HepG2 (cell line): ENCODE data around the gene DOCK10. TPM values are rescaled to one million over a fixed set of nuclear protein-coding genes. Genes with fewer than 3 reads are reported as not detected.

Experiments
- ATAC-seq: fragments of 200-7000 bp; cut with Tn5 transposase; 3 replicates; pipeline ENCODE4 v1.9.1; 2020; ENCODE audit warnings: mild to moderate bottlenecking, moderate library complexity
- BruUV-seq: library from RNA; stranded (reverse); fragments of 400-500 nt; replicated peaks from 2 replicates; lab custom pipeline; 2021; lab: Mats Ljungman, UMichigan
- CTCF ChIA-PET: fragments of 300-600 bp; formaldehyde crosslinking; extraction: SDS; loops from one replicate; lab custom pipeline; 2021; ENCODE audit warnings: low total read pairs, inconsistent platforms, low intra/inter-chr PET ratio; lab: Yijun Ruan, JAX
- POLR2A ChIA-PET: fragments of 350-600 bp; sonication (Branson Sonifier 250); formaldehyde crosslinking; loops from one replicate; lab custom pipeline; 2020; ENCODE audit warnings: antibody characterized with exemption, inconsistent platforms; lab: Yijun Ruan, JAX
- DNase-seq: peaks from one replicate; pipeline ENCODE4 v3.0.0-alpha.2; 2015; ENCODE audit warnings: low spot score
- FAIRE-seq: peaks from 3 replicates; lab custom pipeline; 2011; peaks lifted over from hg19 to GRCh38; lab: Jason Lieb, UNC
- H2AFZ ChIP-seq: one replicate; pipeline ENCODE4 v1.6.1; 2011; ENCODE audit warnings: low read length, inconsistent platforms
- H3K27ac ChIP-seq: fragments of 300-600 bp; 3 replicates; pipeline ENCODE4 v1.8.0; 2011; ENCODE audit warnings: mixed run types, mild to moderate bottlenecking, mixed read lengths, low read length, inconsistent platforms; ENCODE audit not compliant: insufficient read depth; ENCODE audit errors: extremely low read length
- H3K27me3 ChIP-seq, 2 experiments: fragments of 200-600 bp in 1 of 2; 2 replicates in 1 of 2; 3 replicates in 1 of 2; pipeline versions ENCODE4 v1.6.0 to v1.8.0; 2011; ENCODE audit warnings: low read length in 2 of 2, mild to moderate bottlenecking in 2 of 2, moderate library complexity in 2 of 2, inconsistent platforms in 1 of 2; ENCODE audit not compliant: insufficient read depth in 2 of 2, control insufficient read depth in 1 of 2
- H3K36me3 ChIP-seq, 2 experiments: fragments of 200-600 bp in 1 of 2; replicated peaks in 1 of 2; 2 replicates in 1 of 2; 3 replicates in 1 of 2; pipeline versions ENCODE4 v1.5.1 to v1.8.0; 2011; ENCODE audit warnings: low read length in 2 of 2, inconsistent platforms in 1 of 2; ENCODE audit not compliant: insufficient read depth in 2 of 2, control insufficient read depth in 1 of 2
- H3K4me1 ChIP-seq: 2 replicates; pipeline ENCODE4 v1.5.1; 2012; ENCODE audit warnings: low read length, inconsistent platforms; ENCODE audit not compliant: insufficient read depth
- H3K4me2 ChIP-seq: 2 replicates; pipeline ENCODE4 v1.6.0; 2011; ENCODE audit warnings: low read depth, low read length, inconsistent platforms
- H3K4me3 ChIP-seq, 3 experiments: fragments of 200-600 bp in 1 of 3; sonication (generic), shearing (Covaris generic) in 1 of 3; replicated peaks in 1 of 3; 2 replicates each; pipeline ENCODE4 v1.5.1; 2011 to 2016; ENCODE audit warnings: low read length in 3 of 3, inconsistent platforms in 2 of 3, low read depth in 2 of 3, mild to moderate bottlenecking in 2 of 3, control low read depth in 1 of 3, mixed read lengths in 1 of 3; ENCODE audit not compliant: insufficient read depth in 1 of 3
- H3K79me2 ChIP-seq: one replicate; pipeline ENCODE4 v1.6.1; 2011; ENCODE audit warnings: low read length, inconsistent platforms; ENCODE audit not compliant: insufficient read depth
- H3K9ac ChIP-seq: 2 replicates; pipeline ENCODE4 v1.6.0; 2011; ENCODE audit warnings: mild to moderate bottlenecking, low read depth, low read length, inconsistent platforms; ENCODE audit not compliant: insufficient read depth
- H3K9me3 ChIP-seq: 2 replicates; pipeline ENCODE4 v1.5.1; 2012; ENCODE audit warnings: mild to moderate bottlenecking, low read length
- H4K20me1 ChIP-seq: 2 replicates; pipeline ENCODE4 v1.6.0; 2011; ENCODE audit warnings: inconsistent platforms, mild to moderate bottlenecking, low read length, moderate library complexity; ENCODE audit not compliant: insufficient read depth
- AKNA ChIP-seq: sonication (generic); formaldehyde crosslinking; IDR thresholded peaks from 2 replicates; pipeline ENCODE4 v1.4.0; 2020; ENCODE audit warnings: missing genetic modification reagents, borderline replicate concordance
- CBX2 ChIP-seq, 2 experiments: fragments of 200-600 bp in 1 of 2; sonication (generic); formaldehyde crosslinking in 1 of 2; IDR thresholded peaks; 2 replicates each; pipeline versions ENCODE4 v1.7.0 to v1.8.1; 2018 to 2022; ENCODE audit warnings: low read depth in 2 of 2, low read length in 1 of 2, mild to moderate bottlenecking in 1 of 2, missing genetic modification reagents in 1 of 2
- FOXO4 ChIP-seq: sonication (generic); formaldehyde crosslinking; conservative IDR thresholded peaks from 2 replicates; pipeline ENCODE4 v1.8.1; 2023; ENCODE audit warnings: missing genetic modification reagents
- GTF2F1 ChIP-seq: fragments of 150-350 bp; IDR thresholded peaks from 2 replicates; pipeline ENCODE4 v1.6.1; 2014; ENCODE audit warnings: low read length
- HES4 ChIP-seq: sonication (generic); formaldehyde crosslinking; IDR thresholded peaks from 2 replicates; pipeline ENCODE4 v1.9.0; 2021; ENCODE audit warnings: mild to moderate bottlenecking, missing genetic modification reagents, borderline replicate concordance
- MIER3 ChIP-seq: IDR thresholded peaks from 2 replicates; pipeline ENCODE4 v1.6.1; 2016; ENCODE audit warnings: missing compliant biosample characterization, borderline replicate concordance
- PCBP1 ChIP-seq: fragments of 200-400 bp; formaldehyde crosslinking; IDR thresholded peaks from 2 replicates; pipeline ENCODE4 v1.6.1; 2017; ENCODE audit warnings: mild to moderate bottlenecking, low read depth, low read length, borderline replicate concordance
- TOPORS ChIP-seq: sonication (generic); formaldehyde crosslinking; IDR thresholded peaks from 2 replicates; pipeline ENCODE4 v1.8.0; 2023; ENCODE audit warnings: mild to moderate bottlenecking, missing genetic modification reagents
- ZNF30 ChIP-seq: sonication (generic); formaldehyde crosslinking; IDR thresholded peaks from 2 replicates; pipeline ENCODE4 v1.5.0; 2020; ENCODE audit warnings: mild to moderate bottlenecking, missing genetic modification reagents
- ZNF780A ChIP-seq: sonication (generic); formaldehyde crosslinking; IDR thresholded peaks from 2 replicates; pipeline ENCODE4 v1.8.0; 2022; ENCODE audit warnings: mild to moderate bottlenecking, missing genetic modification reagents, moderate library complexity
- ZNF781 ChIP-seq: sonication (generic); formaldehyde crosslinking; IDR thresholded peaks from 2 replicates; pipeline ENCODE4 v1.5.1; 2020; ENCODE audit warnings: borderline replicate concordance, mild to moderate bottlenecking, missing genetic modification reagents; ENCODE audit errors: not compliant biosample characterization
- ZNF788 ChIP-seq: sonication (generic); formaldehyde crosslinking; IDR thresholded peaks from 2 replicates; pipeline ENCODE4 v1.5.0; 2020; ENCODE audit warnings: mild to moderate bottlenecking, missing genetic modification reagents, borderline replicate concordance
- WGBS: methylation state at CpG from one replicate; pipeline ENCODE4 v1.1.6; 2017; ENCODE audit warnings: low lambda C conversion rate; 5-methylcytosine and 5-hydroxymethylcytosine counted together
- in situ Hi-C: cut with HindIII; loops from 2 replicates; pipeline ENCODE4 v1.10.0; 2017; ENCODE audit warnings: low pct_unique_long_range_greater_than_20kb; ENCODE audit not compliant: extremely low pct_ligation_motif_present
- intact Hi-C: fragments of 100-400 bp; cut with micrococcal nuclease; formaldehyde crosslinking; loops from one replicate; pipeline ENCODE4 v1.10.0; 2022; ENCODE audit not compliant: unreplicated experiment
- polyA plus RNA-seq, 8 experiments: library from polyadenylated mRNA; depleted of rRNA in 3 of 8; stranded (reverse) in 7 of 8; unstranded in 1 of 8; fragments of >200 nt; fragmentation: Illumina TruSeq in 4 of 8; extraction: Trizol in 4 of 8; gene quantifications; 2 replicates each; pipeline versions ENCODE4 v1.2.1 to v1.2.3, GENCODE V29; 2011 to 2016; ENCODE audit warnings: low read depth in 4 of 8, missing spikeins in 1 of 8, mixed read lengths in 1 of 8; ENCODE audit not compliant: insufficient read depth in 1 of 8
- total RNA-seq, 5 experiments: library from RNA; depleted of rRNA; stranded (reverse); fragments of >200 nt; fragmentation: Illumina TruSeq; extraction: Trizol; gene quantifications; 2 replicates each; pipeline ENCODE4 v1.2.3, GENCODE V29; 2016; ENCODE audit warnings: low read depth in 1 of 5
- TF ChIP-seq, protein P1 (sequence below): sonication (generic); formaldehyde crosslinking; IDR thresholded peaks from 2 replicates; pipeline ENCODE4 v1.4.0; 2020; ENCODE audit warnings: missing genetic modification reagents

DOCK10 gene
- total and polyA plus RNA-seq, 2 of the 13 experiments (the other 11 are each of a cell fraction or from before 2014, with no cell fraction given) = not detected

- H3K4me2 ChIP-seq = no peak overlapping the region
- no peaks in the 10 kb centered on the region for H3K36me3 ChIP-seq
- in situ Hi-C loops = no loop called here
- H3K9me3 ChIP-seq = peaks cover 11% of the 10 kb centered on the region
- H3K4me3 ChIP-seq = no peak overlapping the region
- no peaks in the 10 kb centered on the region for H3K79me2 ChIP-seq
- ChIA-PET CTCF (no interaction called here), POLR2A (no interaction called here)
- ATAC-seq (no peak), DNase-seq (no peak), FAIRE-seq (no peak)
- no peak overlapping the region for H3K27ac ChIP-seq
- BruUV-seq = no TSS peak
- intact Hi-C loops = no loop called here
- H3K27me3 ChIP-seq = no peaks in the 10 kb centered on the region
- under 1% methylated on average over 2 of the region's 2 CpGs for WGBS
- H2AFZ ChIP-seq = no peak overlapping the region
- no peaks in the 10 kb centered on the region for H4K20me1 ChIP-seq
- H3K9ac ChIP-seq = no peak overlapping the region
- H3K4me1 ChIP-seq = no peaks in the 10 kb centered on the region
- TF ChIP-seq MIER3 (CRISPR knock-in tag) (no peak), ZNF788 (CRISPR knock-in tag) (no peak), TOPORS (CRISPR knock-in tag) (no peak), ZNF780A (CRISPR knock-in tag) (no peak), GTF2F1 (no peak), AKNA (CRISPR knock-in tag) (no peak), ZNF30 (CRISPR knock-in tag) (no peak), CBX2 (IDR thresholded peaks at IDR 0.05; ENCODE audit: low read depth, low read length) (no peak), CBX2 (CRISPR knock-in tag; IDR thresholded peaks at IDR 0.05; ENCODE audit: low read depth) (no peak), FOXO4 (CRISPR knock-in tag) (no peak), ZNF781 (CRISPR knock-in tag) (no peak), PCBP1 (no peak), HES4 (CRISPR knock-in tag) (no peak)
- TF ChIP-seq, protein P1, sequence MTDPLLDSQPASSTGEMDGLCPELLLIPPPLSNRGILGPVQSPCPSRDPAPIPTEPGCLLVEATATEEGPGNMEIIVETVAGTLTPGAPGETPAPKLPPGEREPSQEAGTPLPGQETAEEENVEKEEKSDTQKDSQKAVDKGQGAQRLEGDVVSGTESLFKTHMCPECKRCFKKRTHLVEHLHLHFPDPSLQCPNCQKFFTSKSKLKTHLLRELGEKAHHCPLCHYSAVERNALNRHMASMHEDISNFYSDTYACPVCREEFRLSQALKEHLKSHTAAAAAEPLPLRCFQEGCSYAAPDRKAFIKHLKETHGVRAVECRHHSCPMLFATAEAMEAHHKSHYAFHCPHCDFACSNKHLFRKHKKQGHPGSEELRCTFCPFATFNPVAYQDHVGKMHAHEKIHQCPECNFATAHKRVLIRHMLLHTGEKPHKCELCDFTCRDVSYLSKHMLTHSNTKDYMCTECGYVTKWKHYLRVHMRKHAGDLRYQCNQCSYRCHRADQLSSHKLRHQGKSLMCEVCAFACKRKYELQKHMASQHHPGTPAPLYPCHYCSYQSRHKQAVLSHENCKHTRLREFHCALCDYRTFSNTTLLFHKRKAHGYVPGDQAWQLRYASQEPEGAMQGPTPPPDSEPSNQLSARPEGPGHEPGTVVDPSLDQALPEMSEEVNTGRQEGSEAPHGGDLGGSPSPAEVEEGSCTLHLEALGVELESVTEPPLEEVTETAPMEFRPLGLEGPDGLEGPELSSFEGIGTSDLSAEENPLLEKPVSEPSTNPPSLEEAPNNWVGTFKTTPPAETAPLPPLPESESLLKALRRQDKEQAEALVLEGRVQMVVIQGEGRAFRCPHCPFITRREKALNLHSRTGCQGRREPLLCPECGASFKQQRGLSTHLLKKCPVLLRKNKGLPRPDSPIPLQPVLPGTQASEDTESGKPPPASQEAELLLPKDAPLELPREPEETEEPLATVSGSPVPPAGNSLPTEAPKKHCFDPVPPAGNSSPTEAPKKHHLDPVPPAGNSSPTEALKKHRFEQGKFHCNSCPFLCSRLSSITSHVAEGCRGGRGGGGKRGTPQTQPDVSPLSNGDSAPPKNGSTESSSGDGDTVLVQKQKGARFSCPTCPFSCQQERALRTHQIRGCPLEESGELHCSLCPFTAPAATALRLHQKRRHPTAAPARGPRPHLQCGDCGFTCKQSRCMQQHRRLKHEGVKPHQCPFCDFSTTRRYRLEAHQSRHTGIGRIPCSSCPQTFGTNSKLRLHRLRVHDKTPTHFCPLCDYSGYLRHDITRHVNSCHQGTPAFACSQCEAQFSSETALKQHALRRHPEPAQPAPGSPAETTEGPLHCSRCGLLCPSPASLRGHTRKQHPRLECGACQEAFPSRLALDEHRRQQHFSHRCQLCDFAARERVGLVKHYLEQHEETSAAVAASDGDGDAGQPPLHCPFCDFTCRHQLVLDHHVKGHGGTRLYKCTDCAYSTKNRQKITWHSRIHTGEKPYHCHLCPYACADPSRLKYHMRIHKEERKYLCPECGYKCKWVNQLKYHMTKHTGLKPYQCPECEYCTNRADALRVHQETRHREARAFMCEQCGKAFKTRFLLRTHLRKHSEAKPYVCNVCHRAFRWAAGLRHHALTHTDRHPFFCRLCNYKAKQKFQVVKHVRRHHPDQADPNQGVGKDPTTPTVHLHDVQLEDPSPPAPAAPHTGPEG = no peak
Measured at GRCh38 chr2:224724331-224724730, 317.9 kb downstream of the DOCK10 start.
